OCI-LY1 (cell line): ENCODE measurements around the gene TTLL11.

Experiments used
- CTCF ChIP-seq: fragments of 200-600 bp; sonication (generic), shearing (Covaris generic); IDR thresholded peaks from 2 replicates; pipeline ENCODE4 v1.5.1; 2017; ENCODE audit warnings: mild to moderate bottlenecking, antibody characterized with exemption, low read length, moderate library complexity, mixed read lengths
- EZH2 ChIP-seq: fragments of 200-600 bp; sonication (generic), shearing (Covaris generic); IDR thresholded peaks from 2 replicates; pipeline ENCODE4 v1.8.0; 2017; ENCODE audit warnings: borderline replicate concordance, mixed run types, mild to moderate bottlenecking, antibody characterized with exemption, low read length, moderate library complexity, mixed read lengths

DNA sequence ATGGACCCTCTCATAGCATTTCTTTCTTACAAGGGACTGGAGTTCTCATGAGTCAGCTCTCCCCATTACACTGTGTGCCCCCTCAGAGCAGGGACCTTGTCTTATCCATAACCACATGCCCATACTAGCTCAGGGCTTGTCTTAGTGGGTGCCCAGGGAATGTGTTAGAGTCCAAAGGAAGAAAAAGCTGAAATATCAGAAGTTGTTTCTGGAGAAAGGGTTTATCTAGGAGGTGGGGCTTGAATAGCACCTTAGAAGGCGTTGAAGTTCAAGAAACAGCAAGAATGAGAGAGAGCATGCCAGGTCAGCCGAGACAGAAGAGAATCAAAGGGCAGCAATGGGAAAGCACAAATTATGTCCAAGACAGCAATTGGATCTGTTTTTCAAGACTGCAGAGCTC is 109.4 kb downstream of the TTLL11 start:
- TF ChIP-seq CTCF, result no peak
- no peak for TF ChIP-seq EZH2
